Measurements from ENCODE around the gene TTC7B.

DNA sequence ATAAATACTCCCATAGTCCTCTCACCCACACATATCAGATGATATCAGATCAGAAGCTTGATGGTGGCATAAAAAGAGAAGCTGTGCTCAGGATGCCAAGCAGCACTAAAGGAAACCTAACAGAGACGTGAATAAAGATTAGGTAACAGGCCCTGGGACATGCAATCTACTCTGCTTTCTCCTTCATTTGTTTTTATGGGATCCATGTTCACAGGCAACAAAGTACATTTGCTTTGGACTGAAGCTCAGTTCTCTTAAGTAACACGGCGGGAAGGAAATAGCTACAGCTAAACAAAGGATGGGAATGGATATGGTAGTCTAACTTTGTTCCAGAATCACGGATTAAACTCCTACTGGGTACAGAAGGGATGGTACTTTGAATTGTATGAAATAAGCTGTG, 119.5 kb downstream of the TTC7B start:
- TF ChIP-seq EP300 (IDR thresholded peaks at IDR 0.05) (no peak), POLR2AphosphoS5 (IDR thresholded peaks at IDR 0.05) (no peak)
